Esophagus mucosa (tissue), 1 donor: ENCODE results near the gene HCN1. TPM values are rescaled to one million over a fixed set of nuclear protein-coding genes. Genes with fewer than 3 reads are reported as not detected.
A peak's percentile ranks its signal among the peaks of the same experiment; 100 is the strongest.
"Not testable (repeated sequence)": the region's sequence is repeated elsewhere in the genome, so short reads cannot be mapped to it uniquely, and the experiment has no call there.

Source experiments
- ATAC-seq: fragments of 200-7000 bp; cut with Tn5 transposase; one replicate; pipeline ENCODE4 v1.9.1; 2020
- total RNA-seq: library from RNA; stranded (reverse); gene quantifications from one replicate; pipeline ENCODE4 v1.2.4, GENCODE V29; 2023
- donor health status: DM: yes; HTN: yes; CAD: no.

Gene HCN1
- total RNA-seq, 1 donor from 2014 or later, result not detected

DNA sequence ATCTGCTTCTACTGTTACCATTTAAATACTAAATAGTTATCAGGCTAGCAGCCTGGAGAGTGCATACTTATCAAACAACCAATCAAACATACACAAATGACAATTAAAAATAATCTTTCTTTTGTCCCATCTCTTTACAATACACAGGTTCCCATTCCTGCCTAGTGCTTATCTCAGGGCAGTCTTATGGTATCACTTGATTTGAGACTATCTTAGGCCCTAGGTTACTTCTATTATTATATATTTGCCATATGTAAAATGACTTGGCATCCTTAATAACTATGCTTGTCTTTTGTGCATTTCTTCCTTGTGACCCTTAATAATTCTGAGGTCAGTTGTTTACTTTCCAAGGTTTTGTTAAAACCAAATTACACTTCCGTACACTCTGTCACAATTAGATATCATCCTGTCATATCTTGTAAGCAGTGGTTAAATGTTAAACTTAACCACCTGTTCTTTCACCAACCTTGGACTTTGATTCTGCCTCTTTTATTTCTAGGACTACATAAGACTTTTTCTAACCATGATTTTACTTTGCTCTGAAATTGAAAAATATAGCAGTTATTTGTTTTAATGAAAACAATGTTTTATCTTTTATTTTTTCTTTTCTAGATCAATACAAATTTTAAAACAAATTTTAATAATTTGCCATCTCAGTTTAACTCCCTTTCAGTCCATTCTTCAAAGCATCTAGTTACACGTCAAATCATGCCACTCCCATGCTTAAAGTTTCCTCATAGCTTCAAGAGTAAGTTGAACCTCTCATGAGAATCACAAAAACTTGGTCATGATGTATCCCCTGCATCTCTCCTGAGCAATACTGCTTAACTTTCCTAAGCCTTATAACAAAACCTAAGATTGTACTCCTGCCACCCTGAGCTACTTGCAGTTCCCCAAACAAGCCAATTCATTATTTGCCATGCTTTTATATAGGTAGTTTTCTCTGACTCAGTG, 281.3 kb downstream of the HCN1 start:
- ATAC-seq, result no peak

DNA sequence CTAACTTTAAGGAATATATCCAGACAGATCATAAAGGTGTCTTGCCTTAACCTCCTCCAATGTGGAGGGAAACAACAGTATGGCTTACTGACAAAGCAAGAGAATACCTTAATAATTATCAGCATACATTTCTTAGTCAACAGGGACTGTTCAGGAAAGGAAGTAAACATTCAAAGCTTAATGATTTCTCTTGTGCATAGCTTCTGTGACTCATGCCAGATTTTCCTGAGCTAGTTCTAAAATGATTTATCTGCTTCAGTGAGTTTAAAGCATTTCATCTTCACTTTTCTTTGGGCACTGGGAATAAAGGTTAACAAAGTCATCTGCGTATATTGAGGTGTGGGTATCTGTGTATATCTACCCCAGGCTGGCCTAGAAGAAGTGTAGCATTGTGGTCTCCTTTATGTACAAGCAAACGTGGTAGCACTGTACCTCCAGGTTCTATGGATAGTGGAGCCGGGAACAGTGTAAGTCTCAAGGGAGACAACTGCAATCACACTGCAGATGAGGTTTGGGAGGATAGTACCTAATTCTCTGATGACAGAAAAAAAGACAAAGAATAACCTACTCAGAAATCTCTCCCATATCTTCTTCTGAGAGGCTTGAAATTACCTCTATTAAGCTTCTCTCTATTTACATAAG, 284.1 kb downstream of the HCN1 start:
- ATAC-seq, result peak; percentile 44

DNA sequence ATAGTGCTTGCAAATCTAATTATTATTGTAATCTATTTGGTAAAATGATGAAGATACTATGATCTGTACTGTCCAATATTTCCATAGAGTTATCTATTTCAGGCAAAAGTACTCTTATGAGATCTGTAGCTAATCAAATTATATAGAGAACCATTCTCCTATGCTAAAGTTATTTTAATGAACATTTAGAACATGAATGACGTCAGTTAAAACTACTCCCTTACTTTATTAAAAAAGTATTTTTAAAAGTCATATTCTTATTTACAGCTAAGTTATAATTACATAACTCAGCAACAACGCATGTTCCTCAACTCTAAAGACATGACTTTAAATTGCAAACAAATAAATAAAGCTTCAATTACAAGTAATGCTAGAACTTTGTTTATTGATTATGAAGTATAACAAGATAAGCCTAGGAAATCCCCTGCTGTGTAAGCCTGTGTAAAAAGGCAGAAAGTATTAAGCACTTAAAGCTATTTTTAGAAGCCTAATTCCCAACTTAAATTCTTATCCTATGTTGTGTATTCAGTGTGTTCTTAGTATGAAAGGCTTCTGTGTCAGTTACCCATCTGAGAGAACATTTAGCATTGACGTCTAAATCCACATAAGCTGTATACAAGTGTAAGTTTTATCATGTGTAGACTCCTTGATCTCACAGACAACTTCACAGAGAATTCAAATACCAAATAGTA, 285.7 kb downstream of the HCN1 start:
- ATAC-seq, result no peak

GRCh38 chr5:45408067-45408466, 288.1 kb downstream of the HCN1 start:
- no peak for ATAC-seq

DNA sequence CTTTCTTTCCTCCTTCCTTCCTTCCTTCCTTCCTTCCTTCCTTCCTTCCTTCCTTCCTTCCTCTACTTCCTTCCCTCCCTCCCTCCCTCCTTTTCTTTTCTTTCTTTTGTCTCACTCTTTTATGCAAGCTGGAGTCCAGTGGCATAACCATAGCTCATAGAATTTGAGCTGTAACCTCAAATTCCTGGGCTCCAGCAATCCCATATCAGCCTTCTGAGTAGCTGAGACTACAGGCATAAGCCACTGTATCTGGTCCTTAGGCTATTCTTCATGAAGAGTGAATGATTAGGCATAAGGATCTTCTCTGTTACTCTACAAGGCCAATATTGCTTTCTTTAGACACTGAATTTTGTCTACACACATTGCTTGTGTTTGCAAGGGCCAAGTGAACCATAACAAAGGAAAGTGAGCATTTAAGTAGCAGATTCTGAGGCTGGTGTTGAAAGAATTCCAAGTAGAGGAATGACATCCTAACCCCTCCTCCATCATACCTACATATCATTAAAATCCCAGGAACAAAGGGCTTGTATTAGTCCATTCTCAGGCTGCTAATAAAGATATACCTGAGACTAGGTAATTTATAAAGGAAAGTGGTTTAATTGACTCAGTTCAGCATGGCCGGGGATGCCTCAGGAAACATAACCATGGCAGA, 293.2 kb downstream of the HCN1 start:
- no peak for ATAC-seq

DNA sequence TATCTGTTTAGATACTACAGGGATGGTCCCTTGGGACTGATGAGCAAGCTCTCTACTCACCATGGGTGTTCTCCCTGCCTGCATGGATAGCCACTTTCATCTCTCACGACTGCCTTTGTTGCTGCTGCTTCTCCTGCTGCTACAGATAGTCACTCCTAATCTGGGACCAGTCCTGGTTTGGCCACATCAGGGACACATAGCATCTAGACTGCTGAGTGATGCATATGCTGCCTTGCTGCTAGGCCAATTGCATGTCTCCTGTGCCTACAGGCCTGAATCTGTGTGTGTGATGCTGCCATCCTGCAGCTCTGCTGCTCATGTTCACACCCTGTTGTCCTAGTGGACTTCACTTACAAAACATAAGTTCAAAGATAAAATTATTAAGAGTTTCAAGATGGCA, 297.1 kb downstream of the HCN1 start:
- no peak for ATAC-seq

- peak; percentile 53 for ATAC-seq
Observed at GRCh38 chr5:45385321-45386058, 310.7 kb downstream of the HCN1 start.

GRCh38 chr5:45383985-45384384, 312.2 kb downstream of the HCN1 start:
- ATAC-seq, result no peak

DNA sequence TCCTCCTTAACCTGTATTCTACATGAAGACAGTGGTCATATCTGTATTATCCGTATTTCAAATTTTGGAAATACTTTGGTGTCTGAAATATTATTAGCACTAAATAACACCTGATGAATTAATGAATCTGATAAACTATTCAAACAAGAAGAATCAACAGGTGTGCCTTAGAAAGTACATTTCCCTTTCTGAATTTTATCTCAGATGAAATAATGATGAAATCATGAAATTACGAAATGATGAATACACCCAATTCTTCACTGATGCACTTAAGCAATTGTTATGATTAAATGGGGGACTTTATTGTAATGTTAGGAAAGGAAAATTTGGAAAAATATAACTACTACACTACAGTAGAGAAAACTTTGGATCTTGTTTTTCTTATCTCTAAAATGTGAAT, 313.6 kb downstream of the HCN1 start:
- ATAC-seq, result no peak

DNA sequence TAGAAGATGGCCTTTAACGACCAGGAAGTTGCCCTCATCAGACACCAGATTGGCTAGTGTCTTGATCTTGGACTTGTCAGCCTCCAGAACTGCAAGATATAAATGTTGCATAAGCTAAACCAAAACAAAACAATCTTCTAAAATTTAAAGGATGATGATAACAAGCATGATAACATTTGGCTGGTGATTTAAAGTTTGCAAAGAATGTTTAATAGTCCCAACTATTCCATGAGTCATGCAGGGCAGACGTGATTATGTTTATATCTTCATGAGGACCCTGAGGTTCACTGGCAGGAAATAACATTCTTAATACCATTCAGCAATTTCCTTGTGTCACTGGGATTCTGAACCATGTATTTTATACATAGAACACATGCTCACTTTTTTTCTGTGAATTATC, 319.8 kb downstream of the HCN1 start:
- ATAC-seq, result no peak

DNA sequence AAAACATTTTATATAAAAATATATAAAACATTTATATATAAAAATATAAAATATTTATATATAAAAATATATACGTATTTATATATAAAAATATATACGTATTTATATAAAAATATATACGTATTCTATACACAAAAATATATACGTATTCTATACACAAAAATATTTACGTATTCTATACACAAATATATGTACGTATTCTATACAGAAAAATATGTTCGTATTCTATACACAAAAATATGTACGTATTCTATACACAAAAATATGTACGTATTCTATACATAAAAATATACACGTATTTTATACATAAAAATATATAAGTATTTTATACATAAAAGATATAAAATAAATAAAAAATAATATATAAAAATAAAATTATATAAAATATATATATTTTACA, 323.6 kb downstream of the HCN1 start:
- no peak for ATAC-seq

- not testable (repeated sequence) for ATAC-seq
Observed at GRCh38 chr5:45371423-45371822, 324.8 kb downstream of the HCN1 start.

DNA sequence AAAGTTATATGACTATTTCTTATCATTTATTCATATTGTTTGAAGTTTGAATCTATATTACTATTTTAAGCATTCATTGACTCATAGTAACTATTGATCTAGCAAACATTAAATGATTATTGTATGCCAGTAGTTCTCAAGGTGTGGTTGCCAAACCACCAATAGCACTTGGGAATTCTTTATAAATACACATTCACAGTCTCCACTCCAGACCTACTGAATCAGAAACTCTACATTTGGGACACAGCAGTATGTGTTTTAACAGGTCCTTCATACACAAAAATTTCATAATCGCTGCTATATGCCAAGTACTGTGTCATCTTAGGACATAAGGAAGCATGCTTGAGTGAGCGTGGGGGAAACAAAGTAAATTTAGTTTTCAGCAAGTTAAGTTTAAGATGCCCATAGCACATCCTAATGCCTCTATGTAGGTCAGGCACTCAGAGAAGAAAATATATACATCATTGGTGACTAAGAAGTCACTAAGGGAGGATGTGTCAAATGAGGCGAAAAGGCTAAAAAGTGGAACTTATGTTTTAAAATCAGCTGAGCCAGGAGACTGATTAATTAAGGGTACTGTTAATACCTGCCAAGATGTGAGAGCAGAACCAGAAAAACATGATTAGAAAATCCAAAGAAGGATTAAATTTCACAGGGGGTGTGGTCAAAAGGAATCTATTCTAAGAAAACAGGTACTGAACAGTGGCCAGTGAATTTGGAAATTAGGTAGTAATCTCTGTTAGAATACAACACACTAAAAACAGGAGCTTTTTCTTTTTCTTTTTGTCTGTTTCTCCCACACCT, 340.8 kb downstream of the HCN1 start:
- ATAC-seq, result peak; percentile 97

GRCh38 chr5:45336464-45336863, 359.7 kb downstream of the HCN1 start:
- peak; percentile 94 for ATAC-seq

DNA sequence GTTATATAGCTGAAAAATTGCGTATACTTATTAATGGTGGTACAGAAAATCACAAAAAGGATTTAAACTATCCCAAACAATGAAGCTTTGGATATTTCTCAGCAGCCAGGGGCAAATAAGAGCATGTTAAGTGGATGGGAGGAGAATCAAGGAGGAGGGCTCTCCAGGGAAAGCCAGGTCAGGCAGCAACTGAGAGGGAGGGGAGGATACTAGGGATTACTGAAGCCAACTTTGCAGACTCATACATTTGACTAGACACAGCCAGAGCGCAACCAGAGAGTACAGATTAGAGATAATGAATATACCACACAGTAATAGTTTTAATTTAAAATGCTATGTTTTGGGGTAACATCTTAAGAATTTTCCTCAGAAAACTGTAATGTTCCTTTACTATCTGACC, 360.2 kb downstream of the HCN1 start:
- no peak for ATAC-seq

GRCh38 chr5:45335346-45335745, 360.8 kb downstream of the HCN1 start:
- no peak for ATAC-seq

DNA sequence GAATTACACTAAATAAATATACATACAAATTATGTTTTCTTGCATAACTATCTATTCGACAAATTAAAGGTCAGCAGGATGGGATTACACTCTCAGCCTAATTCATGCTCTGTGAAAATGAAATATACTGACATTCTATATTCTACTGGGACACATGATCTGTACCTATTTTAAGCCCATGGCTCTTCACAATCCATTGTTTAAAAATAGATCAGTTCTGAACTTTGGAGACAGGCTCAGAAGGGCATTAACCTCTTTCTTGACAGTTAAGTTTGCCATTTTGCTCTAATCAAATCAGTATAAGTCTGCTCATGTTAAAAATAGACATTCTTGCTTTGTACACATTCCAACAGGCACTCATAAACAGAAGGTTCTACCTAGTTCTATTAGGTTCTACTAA, 361.2 kb downstream of the HCN1 start:
- no peak for ATAC-seq

- not testable (repeated sequence) for ATAC-seq
Observed at GRCh38 chr5:45312627-45313026, 383.6 kb downstream of the HCN1 start.

DNA sequence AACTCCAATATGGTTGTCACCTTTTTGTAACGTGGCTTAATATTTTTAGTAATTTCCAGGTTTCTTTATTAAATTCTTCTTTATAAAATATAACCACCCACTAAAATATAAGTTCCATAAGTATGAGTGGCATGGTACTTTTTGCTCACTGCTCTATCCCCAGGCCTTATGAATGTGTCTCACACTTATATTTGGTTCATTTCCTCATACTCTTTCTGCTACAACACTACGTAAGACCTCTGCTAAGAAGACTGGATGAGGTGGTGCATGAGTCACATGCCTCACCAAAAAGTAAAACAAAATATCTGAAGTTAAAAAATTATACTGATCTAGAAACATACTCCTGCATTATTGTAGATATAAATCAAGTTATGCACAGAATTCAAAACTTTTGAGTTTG, 400.9 kb downstream of the HCN1 start:
- peak; percentile 96 for ATAC-seq

GRCh38 chr5:45288746-45289145, 407.4 kb downstream of the HCN1 start:
- no peak for ATAC-seq

DNA sequence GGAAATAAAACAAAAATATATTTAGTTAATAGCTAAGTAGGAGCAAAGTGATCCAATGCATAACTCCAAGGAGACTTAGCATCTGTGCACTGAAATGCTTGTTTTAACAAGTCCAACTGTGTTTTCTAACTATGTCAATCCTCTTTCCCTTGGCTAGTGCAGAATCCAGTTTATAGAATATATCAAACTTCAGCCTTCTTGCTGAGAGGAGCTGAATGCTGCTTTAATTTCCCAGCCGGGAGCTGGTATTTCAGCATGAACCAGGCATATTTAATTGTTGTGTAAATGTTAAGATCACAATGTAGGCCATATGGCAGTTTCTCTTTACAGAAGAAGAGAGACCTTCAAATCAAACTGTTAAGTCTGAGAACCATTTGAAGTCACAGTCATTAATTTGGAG, 411.7 kb downstream of the HCN1 start:
- ATAC-seq, result no peak
